ENCODE data around the gene RNF14. TPM values are rescaled to one million over a fixed set of nuclear protein-coding genes. Genes with fewer than 3 reads are reported as not detected.
"Not testable (repeated sequence)": the region's sequence is repeated elsewhere in the genome, so short reads cannot be mapped to it uniquely, and the experiment has no call there.

RNF14 gene
- total RNA-seq, 6 experiments from 2014 or later, result 34.8 to 54.8 (median 41.8) TPM

- DNase-seq (no peak), ATAC-seq (no peak)
- H3K4me1 ChIP-seq, result peaks cover 0 to 7% (median 0%) of the 10 kb centered on the region in 4 donors
- TF ChIP-seq POLR2A (IDR thresholded peaks at IDR 0.05), result no peak
- 80% methylated on average over 7 of the region's 8 CpGs for WGBS (ENCODE audit: insufficient coverage, low coverage, low lambda C conversion rate, missing lambda C conversion rate)
- peak overlapping the region in 1 of 3 donors; percentile 45 for H3K4me3 ChIP-seq
- intact Hi-C loops (cut with DNase I), result no loop called here
- no peaks in the 10 kb centered on the region for H3K27me3 ChIP-seq
- no peaks in the 10 kb centered on the region for H3K9me3 ChIP-seq
- H3K36me3 ChIP-seq, result no peaks in the 10 kb centered on the region
- no peak overlapping the region for H3K27ac ChIP-seq
Measured at GRCh38 chr5:142025637-142026036, 56.7 kb downstream of the RNF14 start.

- Histone ChIP-seq H3K36me3 (no peaks in the 10 kb centered on the region), H3K27me3 (no peaks in the 10 kb centered on the region), H3K4me1 (no peaks in the 10 kb centered on the region), H3K27ac (no peak overlapping the region), H3K9me3 (no peaks in the 10 kb centered on the region), H3K4me3 (no peak overlapping the region)
- no peak for DNase-seq
- intact Hi-C loops (cut with DNase I), result no loop called here
- TF ChIP-seq POLR2A (IDR thresholded peaks at IDR 0.05), result no peak
- TF ChIP-seq CTCF (IDR thresholded peaks at IDR 0.05), result no peak
- no peak for ATAC-seq
- WGBS (ENCODE audit: insufficient coverage, low coverage, low lambda C conversion rate, missing lambda C conversion rate), result 88% methylated on average over 2 of the region's 2 CpGs
Measured at GRCh38 chr5:142032150-142032549, 63.2 kb downstream of the RNF14 start.

- Histone ChIP-seq H3K36me3 (no peaks in the 10 kb centered on the region), H3K9me3 (no peaks in the 10 kb centered on the region), H3K27ac (no peak overlapping the region), H3K4me1 (no peaks in the 10 kb centered on the region), H3K27me3 (no peaks in the 10 kb centered on the region), H3K4me3 (no peak overlapping the region)
- TF ChIP-seq CTCF (IDR thresholded peaks at IDR 0.05), result no peak
- TF ChIP-seq POLR2A (IDR thresholded peaks at IDR 0.05), result no peak
- WGBS (ENCODE audit: insufficient coverage, low coverage, low lambda C conversion rate, missing lambda C conversion rate), result 70% methylated on average over 18 of the region's 19 CpGs
- intact Hi-C loops (cut with DNase I), result no loop called here
- ATAC-seq, result no peak
- no peak for DNase-seq
Measured at GRCh38 chr5:142032747-142033631, 64.1 kb downstream of the RNF14 start.

GRCh38 chr5:142033632-142034567 lies 65.0 kb downstream of the RNF14 start:
- WGBS (ENCODE audit: insufficient coverage, low coverage, low lambda C conversion rate, missing lambda C conversion rate), result 69% methylated on average over 9 of the region's 15 CpGs
- ATAC-seq; H3K36me3 ChIP-seq; H3K4me1 ChIP-seq; H3K9me3 ChIP-seq; H3K4me3 ChIP-seq; DNase-seq; H3K27me3 ChIP-seq; H3K27ac ChIP-seq; intact Hi-C loops (cut with DNase I): not testable (repeated sequence)

GRCh38 chr5:142034994-142035393 lies 66.1 kb downstream of the RNF14 start:
- no peaks in the 10 kb centered on the region for H3K4me1 ChIP-seq
- no peak overlapping the region for H3K27ac ChIP-seq
- no peaks in the 10 kb centered on the region for H3K27me3 ChIP-seq
- TF ChIP-seq CTCF (IDR thresholded peaks at IDR 0.05) (no peak), POLR2A (IDR thresholded peaks at IDR 0.05) (no peak)
- no peaks in the 10 kb centered on the region for H3K9me3 ChIP-seq
- DNase-seq (no peak), ATAC-seq (no peak)
- no peaks in the 10 kb centered on the region for H3K36me3 ChIP-seq
- no peak overlapping the region for H3K4me3 ChIP-seq
- intact Hi-C loops (cut with DNase I), result no loop called here

Measured in right lobe of liver (tissue), 6 donors.